PC-3 (cell line): ENCODE measurements around the gene PDP2.

ENCODE experiments used
- EZH2 ChIP-seq: fragments of 300-600 bp; sonication (generic); IDR thresholded peaks from one replicate; pipeline ENCODE4 v1.6.1; 2017; ENCODE audit warnings: antibody characterized with exemption, mild to moderate bottlenecking, low read length; ENCODE audit not compliant: unreplicated experiment
- EZH2phosphoT487 ChIP-seq: fragments of 300-600 bp; sonication (generic); IDR thresholded peaks from 2 replicates; pipeline ENCODE4 v1.6.1; 2018; ENCODE audit warnings: mild to moderate bottlenecking, antibody characterized with exemption, low read length, borderline replicate concordance
- TF ChIP-seq, protein P1 (sequence below): fragments of 300-600 bp; sonication (generic); conservative IDR thresholded peaks from 2 replicates; pipeline ENCODE4 v1.5.1; 2017; ENCODE audit warnings: antibody characterized with exemption, low read depth, mild to moderate bottlenecking, low read length

DNA sequence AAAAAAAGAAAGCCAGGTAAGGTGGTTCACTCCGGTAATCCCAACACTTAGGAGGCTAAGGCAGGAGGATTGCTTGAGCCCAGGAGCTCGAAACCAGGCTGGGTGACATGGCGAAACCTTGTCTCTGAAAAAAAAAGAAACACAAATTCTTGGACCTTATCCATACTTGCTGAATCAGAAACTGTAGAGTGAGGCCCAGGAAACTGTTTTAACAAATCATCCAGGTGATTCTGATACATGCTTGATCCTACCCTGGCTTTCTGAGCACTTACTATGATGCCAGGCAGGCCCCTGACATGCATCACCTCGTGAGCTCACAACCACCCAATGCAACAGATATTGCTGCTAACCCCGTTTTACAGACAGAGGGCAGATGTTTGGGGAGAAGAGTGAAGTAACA lies 45.6 kb upstream of the PDP2 start:
- TF ChIP-seq, protein P1, sequence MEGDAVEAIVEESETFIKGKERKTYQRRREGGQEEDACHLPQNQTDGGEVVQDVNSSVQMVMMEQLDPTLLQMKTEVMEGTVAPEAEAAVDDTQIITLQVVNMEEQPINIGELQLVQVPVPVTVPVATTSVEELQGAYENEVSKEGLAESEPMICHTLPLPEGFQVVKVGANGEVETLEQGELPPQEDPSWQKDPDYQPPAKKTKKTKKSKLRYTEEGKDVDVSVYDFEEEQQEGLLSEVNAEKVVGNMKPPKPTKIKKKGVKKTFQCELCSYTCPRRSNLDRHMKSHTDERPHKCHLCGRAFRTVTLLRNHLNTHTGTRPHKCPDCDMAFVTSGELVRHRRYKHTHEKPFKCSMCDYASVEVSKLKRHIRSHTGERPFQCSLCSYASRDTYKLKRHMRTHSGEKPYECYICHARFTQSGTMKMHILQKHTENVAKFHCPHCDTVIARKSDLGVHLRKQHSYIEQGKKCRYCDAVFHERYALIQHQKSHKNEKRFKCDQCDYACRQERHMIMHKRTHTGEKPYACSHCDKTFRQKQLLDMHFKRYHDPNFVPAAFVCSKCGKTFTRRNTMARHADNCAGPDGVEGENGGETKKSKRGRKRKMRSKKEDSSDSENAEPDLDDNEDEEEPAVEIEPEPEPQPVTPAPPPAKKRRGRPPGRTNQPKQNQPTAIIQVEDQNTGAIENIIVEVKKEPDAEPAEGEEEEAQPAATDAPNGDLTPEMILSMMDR: no peak
- TF ChIP-seq EZH2 (no peak), EZH2phosphoT487 (no peak)
